HG02970 (cell line): Measurements from ENCODE around the gene MAML3.

Experiments
- ATAC-seq: cut with Tn5 transposase; IDR thresholded peaks from one replicate; pipeline ENCODE4 v1.9.1; 2021; ENCODE audit warnings: mild to moderate bottlenecking, moderate library complexity, moderate number of reproducible peaks; ENCODE audit not compliant: unreplicated experiment, low FRiP score

MAML3 gene

DNA sequence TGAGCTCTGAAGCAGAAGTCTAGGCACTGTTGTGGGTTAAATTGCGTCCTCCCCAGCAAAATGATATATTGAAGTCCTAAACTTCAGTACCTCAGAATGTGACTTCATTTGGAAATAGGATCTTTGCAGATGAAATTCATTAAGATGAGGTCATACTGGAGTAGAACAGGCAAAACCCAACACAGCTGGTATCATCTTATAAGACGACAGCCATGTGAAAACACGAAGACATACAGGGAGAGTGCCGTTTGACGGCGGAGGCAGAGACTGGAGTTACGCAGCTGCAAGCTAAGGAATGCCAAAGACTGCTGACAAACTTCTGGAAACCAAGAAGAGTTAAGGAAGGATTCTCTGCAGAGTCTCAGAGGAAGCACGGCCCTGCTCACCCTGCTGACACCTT lies 241.5 kb downstream of the MAML3 start:
- ATAC-seq: no peak

DNA sequence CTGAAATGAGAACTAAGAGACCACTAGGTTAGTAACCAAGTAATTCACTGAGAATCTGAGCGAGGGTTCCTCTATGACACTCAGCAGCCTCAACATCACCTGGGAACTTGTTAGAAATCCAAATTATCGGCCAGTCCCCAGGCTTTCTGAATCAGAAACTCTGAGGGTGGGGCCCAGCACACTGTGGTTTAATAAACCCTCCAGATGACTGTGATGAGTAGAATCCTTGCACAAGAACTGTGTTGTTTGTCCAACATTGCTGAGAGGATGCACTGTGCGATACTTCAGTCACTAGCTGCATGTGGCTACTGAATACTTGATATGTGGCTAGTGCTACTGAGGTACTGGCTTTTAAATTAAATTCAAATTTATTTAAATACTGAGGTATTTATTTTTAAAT lies 243.9 kb downstream of the MAML3 start:
- no peak for ATAC-seq

DNA sequence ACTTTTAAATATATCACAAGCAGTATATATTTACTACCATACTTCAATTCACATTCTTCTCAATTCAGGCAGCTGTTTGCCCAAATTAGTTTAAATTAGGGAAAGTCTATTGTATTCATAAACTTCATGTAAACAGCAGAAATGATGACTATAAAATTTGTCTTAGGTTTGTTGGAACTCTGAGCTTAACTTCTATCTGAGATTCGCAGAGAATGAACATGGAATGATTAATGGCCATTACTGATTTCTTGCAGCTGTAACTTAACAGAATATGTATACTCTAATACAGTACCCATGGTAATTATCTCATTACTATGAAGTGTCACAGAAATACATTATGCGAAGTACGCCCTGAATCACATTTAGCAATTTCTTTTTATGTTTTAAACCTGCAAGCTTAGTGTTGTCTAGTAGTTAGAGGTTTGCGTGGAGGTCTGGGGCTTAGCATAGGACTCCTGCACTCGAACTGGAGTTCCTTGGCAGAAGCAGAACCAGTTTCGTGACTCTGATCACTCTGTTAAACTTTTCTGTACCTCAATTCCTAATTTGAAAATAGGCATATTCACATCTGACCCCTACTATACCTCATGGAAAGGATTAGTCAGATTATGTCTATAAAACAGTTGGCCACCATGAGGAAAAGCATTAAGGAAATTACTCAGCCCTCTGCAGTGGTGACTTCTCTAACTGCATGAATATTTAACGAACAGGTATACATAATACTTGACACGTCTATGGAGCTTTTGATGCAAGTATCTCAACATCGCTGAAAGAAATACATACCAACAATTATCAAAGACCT lies 245.1 kb downstream of the MAML3 start:
- ATAC-seq: no peak

DNA sequence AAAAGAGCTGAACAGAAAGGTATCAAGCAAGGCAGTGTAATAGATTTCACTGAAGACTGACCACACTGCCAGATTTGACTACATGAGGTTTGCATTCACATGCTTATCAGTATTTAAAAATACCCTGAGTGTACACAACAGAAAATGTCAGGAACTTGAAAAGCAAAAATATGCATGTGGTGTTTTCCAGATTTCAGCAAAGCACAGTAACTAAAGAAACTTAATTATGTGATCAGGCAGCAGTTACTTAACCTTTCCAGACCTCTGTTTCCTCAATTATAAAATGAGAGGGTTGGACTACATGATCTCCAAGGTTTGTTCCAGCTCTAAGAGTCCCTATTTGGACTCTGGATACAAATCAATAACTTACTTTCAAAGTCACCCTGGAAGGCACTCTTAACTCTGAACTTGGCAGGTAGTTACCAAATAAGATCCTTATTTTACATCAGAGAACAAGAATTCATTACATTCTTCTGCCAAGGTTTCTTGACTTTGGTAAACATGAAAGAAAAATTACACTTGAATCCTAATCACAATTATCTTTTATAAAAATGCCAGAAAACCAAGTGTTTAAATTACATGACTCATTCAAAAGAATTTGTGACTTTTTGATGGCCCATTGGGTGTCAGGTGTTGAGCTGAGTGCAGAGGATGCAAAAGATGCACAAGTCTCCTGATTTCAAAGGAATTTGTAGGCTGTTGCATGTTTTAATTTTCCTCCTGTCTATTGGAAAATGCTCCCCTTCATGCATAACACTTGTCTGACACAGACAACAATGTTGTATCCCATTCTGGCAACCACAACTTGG lies 246.8 kb downstream of the MAML3 start:
- no peak for ATAC-seq

DNA sequence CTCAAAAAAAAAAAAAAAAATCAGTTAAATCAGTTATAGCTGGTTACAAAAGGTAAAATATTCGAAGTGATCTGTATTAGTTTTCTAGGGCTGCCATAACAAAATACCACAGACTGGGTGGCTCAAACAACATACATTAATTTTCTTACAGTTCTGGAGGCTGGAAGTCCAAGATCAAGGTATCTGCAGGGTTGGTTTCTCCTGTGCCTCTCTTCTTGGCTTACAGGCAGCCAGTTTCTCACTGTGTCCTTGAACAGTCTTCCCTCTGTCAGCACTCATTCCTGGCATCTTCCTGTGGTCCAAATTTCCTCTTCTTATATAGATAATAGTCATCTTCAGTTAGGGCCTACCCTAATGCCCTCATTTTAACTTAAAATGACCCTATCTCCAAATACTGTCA lies 248.5 kb downstream of the MAML3 start:
- ATAC-seq: no peak

DNA sequence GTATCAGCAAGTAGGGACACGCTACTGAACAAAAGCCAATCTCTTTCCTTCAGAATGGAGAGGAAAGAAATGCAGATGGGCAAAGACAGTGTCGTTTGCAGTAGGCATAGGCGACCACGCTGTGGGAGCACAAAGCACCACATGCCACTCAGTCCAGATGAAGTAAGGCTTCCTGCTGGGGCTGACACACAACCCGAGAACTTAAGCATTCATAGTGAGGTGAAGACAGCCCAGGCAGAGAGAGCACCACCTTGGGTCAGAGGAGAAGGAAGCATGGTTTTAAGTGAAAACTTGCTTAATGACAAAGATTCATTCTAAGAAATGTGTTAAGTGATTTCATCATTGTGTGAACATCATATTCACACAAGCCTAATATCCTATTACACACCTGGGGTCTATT lies 249.6 kb downstream of the MAML3 start:
- ATAC-seq: no peak

DNA sequence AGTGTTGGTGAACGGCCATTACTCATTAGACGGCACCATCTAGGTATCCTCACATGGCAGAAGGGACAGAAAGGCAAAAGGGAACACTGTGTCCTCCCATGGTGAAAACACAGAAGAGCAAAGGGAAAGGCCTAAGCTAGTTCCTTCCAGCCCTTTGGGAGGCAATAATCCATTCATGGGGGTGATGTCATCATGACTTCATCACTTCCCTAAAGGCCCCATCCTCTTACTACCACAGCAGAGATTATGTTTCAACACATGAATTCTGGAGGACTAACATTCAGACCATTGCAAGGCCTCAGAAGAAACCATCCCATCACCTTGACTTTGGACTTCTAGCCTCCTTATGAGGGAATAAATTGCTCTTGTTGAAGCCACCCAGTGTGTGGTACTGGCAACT lies 250.1 kb downstream of the MAML3 start:
- ATAC-seq: no peak

DNA sequence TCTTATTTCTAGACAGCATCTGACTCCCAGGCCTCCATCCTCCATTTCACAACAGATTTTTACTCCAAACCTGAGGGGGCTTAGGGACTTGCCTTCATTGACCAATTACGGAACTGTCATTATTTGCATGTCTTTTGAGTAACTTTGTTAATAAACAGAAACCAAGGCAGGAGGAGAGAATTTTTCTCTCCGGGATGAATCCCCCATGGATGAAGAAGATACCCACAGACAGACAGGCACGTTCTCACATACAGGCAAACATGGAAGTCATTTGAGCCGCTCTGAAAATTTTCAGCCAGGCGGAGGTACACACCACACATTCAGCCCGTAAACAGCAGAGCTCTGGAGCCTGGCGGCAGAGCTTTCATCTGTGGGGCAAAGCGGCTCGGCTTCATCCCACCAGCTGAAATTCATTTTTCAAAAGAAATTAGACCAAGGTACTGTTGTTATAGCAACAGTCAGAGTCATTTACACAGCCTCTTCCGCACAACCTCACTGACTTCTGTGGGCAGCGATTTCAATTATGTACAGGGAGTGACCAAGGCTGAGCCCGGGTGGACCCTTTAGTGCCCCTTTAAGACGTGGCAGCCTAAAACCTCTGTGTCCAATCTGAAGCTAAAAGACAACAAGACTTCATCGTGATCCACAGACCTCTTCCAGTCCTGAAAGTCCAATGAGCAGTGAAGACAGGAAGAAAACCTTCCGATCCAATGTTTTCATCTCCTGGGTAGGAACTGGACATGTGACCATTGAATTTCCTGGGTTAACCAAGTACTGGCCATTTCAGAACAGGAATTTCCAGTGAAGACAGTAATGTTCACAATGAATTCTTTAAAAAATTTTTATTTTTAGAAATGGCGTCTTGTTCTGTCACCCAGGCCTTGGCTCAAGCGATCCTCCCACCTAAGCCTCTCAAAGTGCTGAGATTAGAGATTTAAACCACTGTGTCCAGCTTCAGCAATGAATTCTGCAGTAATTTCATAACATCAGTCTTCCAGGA lies 251.4 kb downstream of the MAML3 start:
- ATAC-seq: no peak

DNA sequence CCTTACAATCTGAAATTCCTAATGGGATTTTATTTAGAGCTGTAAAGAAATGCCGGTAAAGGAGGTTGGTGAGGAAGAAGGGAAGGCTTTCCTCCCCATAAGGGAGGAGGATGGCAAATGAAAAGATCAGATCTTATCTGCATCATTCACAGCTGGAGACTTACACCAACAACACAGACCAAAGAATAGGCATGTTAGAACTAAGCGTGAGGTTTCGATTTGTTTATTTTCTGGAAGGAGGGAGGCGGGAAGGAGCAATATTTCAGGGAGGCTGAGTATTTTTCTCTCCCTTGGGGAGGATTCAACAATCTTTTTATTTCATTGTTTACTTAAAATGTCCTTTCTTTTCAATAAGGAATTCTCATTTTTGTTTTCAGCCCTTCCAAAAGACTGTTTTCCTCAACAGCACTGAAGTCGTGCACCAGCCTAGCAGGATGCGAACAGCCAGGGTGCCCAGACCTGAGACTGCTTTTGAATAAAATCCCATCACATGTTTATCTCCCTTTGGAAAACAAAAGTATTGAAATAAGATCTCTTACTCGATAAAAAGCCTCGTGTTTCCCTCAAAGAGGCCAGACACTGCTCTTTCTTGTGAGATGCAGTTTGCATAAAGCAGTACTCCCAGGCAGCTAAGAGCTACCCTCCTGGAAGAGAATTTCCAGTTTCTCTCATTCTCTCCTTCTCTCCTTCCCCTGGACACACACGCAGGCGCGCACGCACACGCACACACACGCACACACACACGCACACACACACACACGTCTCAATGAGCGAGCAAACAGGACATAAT lies 252.3 kb downstream of the MAML3 start:
- no peak for ATAC-seq

DNA sequence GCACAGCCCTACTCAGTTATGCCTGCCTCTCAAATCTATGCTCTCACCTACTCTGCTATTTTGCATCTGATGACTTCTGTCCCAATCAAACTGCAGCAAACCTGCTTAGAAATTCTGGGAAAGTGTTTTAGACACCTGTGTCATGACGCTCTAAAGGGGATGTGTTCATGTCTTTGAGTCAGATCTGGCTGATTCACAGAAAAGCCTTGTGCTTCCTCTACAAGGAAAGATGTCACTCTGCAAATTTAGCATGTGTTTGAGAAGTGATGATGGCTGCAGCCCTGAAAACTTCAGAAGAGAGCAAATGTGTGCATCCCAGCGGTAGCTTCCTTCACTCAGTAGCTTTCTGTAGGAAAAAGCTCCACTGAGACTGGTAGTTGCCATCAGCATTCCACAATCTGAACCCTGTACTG lies 253.0 kb downstream of the MAML3 start:
- no peak for ATAC-seq

DNA sequence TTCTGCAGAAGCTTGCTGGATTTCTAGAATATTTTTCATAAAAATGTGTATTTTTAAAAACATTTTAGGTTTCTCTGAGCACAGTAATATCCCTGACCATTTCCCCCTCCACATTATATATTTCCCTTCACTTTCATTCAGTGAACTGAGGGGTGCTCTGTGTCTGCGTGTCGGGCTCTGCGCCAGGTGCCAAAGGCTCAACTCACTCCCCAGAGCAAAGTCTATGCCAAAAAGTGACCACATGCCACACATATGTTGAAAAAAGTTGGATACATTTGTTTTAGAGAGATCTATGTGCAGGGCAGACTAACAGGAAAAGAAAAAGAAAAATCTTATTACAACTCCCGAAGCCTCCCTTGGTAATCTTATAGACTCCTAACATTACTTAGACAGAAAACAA lies 254.6 kb downstream of the MAML3 start:
- ATAC-seq: no peak

DNA sequence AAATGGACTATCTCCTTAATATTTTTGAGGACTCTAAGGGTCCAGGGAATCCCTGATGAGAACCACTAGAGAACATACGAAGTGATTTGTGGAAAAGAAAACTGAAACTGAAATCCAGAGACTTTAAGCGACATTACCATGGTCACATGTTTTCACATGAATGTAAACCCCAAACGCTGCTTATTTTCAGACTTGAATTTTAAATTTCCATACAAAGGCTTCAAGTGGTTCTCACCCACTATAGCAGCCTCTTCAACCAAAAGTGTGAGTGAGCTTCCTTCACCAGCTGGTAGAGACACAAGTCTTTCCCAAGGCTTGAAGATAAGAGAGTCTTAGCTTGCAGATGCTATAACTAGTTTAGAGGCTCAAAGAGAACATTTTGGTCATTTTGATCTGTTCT lies 255.7 kb downstream of the MAML3 start:
- no peak for ATAC-seq

DNA sequence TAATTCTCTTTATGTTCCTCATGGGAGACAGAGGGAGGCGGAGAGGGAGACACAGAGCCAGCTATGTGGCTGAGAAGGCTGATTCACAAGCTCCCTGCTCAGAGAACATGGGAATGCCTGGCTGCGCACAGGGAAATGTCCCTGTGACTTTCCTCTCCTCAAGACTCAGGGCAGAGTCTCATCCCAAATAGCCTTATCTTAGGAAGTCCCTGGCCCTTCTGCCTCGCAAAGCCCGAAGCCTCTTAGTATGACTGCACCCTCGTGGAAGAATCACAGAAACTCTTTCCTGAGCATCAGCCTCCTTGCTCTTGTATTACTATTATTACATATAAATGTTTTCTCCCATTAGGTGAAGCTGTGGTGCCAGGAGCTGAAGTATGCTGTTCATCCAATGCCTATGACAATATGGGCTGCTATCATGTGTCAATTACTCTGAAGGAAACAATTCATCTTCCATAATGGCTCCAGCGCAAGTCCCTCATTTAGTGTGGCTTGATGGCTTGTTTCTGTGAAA lies 257.8 kb downstream of the MAML3 start:
- no peak for ATAC-seq

DNA sequence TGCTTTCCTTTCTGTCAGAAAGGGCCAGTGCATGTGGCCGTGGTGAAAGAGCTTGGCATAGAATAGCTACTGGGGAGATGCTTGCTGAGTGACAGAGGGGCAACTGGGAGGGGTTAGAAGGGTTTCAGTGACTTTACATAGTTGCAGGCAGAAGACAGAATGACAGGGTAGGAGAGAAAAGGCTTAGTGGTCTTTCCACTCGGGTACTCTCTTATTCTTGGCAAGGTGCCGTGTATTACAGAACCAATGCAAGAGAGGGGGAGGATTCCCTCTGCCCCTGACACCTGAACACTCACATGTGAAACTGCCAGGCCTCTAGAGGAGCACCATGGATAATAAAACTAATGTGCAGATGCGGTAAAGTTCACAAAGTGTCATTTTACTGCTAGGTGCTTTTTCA lies 260.2 kb downstream of the MAML3 start:
- ATAC-seq: no peak

DNA sequence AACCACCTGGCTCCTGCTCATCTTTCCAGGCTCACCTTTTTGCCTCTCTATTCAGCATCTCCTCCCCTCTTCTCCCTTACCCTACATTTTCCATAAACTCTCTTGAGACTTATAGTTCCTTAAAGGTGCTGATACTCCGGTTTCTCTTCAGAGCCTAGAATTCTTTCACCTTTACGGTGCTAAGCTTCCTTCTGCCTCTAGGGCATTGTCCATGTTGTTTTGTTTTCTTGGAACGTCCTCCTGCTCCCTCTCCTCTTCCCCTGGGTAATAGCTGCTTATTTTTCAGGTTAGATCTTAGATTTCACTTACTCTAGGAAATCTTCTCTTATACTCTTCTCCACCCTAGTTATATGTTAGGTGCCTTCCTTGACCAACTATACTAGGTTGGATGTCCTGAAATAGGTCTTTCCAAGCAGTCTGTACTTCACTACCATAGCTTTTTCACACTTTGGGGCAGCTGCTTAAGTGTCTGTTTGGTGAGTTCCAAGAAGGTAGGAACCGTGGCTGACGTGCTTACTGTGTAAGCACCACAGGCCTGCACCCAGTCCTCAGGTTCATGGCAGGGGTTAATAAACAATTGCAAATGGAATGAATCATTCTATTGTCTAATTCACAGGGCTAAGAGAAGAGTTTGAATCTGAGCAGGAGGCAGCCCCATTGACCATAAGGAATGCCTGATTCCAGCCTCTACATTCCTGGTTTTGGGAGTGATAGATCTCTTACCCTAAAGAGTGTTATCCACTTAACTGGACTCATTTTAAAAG lies 260.8 kb downstream of the MAML3 start:
- ATAC-seq: no peak

DNA sequence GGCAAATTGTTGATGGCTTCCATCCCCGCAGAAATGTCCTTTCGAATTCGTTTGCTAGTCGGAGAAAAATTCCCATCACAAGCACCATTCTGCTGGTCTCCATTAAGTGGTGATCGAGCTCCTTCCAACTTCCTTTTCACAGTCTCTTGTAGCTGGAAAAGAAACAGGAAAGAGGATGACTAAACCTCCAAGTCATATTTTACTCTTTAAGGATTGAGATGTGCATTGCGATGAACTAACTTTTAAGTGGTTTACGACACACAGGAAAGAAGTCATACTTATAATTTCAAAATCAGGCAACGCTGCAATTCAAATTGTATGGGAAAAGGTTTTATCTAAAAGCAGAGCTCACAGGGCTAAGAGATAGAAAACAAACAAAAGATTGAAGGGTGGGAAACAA lies 263.2 kb downstream of the MAML3 start:
- no peak for ATAC-seq

DNA sequence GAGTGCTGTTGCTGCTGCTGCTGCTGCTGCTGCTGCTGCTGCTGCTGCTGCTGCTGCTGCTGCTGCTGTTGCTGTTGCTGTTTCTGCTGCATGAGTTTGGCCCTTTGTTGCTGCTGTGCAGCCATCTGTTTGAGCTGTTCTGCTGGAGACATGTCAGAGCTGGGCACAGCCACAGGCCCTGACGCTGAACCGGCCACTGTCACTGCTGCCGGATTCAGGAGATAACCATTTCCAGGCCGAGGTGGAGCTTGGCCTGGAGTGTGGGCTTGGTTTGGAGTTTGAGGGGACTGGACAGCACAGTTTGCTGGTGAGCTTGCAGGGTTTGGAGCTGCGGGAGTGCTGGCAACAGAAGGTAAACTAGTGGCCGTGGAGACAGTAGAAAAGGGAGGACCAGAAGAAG lies 264.1 kb downstream of the MAML3 start:
- no peak for ATAC-seq

DNA sequence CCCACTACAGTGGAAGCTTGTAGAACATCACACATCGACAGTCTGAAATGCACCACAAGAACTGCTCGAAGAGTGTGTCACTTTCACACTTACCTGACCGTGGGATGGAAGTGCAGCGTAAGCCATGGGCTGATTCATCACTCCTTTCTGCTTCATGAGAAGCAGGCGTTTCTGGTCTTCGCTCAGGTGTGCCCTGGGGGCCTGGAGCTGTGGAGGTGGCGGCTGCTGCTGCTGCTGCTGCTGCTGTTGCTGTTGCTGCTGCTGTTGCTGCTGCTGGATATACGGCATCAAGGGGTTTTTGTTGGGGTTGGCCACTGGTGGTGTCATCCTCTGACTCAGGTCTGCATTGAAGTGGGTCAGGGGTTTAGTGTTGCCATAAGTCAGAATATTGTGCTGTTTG lies 264.7 kb downstream of the MAML3 start:
- ATAC-seq: no peak
